HEK293 (cell line): ENCODE measurements around the gene PRPF4.

Source experiments
- BCL11A ChIP-seq: fragments of 450-650 bp; formaldehyde crosslinking; IDR thresholded peaks from 2 replicates; pipeline ENCODE4 v1.5.1; 2016; ENCODE audit warnings: low read depth, missing biosample characterization, missing genetic modification characterization
- ZBTB17 ChIP-seq: fragments of 450-650 bp; formaldehyde crosslinking; IDR thresholded peaks from 2 replicates; pipeline ENCODE4 v1.5.1; 2016; ENCODE audit warnings: missing biosample characterization, missing genetic modification characterization
- ZEB2 ChIP-seq: fragments of 450-650 bp; formaldehyde crosslinking; IDR thresholded peaks from 2 replicates; pipeline ENCODE4 v1.5.1; 2016; ENCODE audit warnings: missing biosample characterization, missing genetic modification characterization
- ZNF404 ChIP-seq: fragments of 450-650 bp; formaldehyde crosslinking; IDR thresholded peaks from 2 replicates; pipeline ENCODE4 v1.5.1; 2017; ENCODE audit warnings: missing biosample characterization, missing genetic modification characterization
- ZNF423 ChIP-seq: fragments of 450-650 bp; formaldehyde crosslinking; IDR thresholded peaks from 2 replicates; pipeline ENCODE4 v1.5.1; 2016; ENCODE audit warnings: missing biosample characterization, missing genetic modification characterization
- ZNF544 ChIP-seq: fragments of 450-650 bp; formaldehyde crosslinking; IDR thresholded peaks from 2 replicates; pipeline ENCODE4 v1.5.0; 2017; ENCODE audit warnings: missing biosample characterization, missing genetic modification characterization
- TF ChIP-seq, protein P1 (sequence below): fragments of 450-650 bp; formaldehyde crosslinking; IDR thresholded peaks from 2 replicates; pipeline ENCODE4 v1.5.1; 2016; ENCODE audit warnings: missing biosample characterization, missing genetic modification characterization
- TF ChIP-seq, protein P2 (sequence below): fragments of 450-650 bp; formaldehyde crosslinking; IDR thresholded peaks from 2 replicates; pipeline ENCODE4 v1.5.1; 2016; ENCODE audit warnings: missing biosample characterization, missing genetic modification characterization, borderline replicate concordance
- TF ChIP-seq, protein P3 (sequence below): fragments of 450-650 bp; formaldehyde crosslinking; IDR thresholded peaks from 2 replicates; pipeline ENCODE4 v1.5.1; 2016; ENCODE audit warnings: missing biosample characterization, missing genetic modification characterization
- TF ChIP-seq, protein P4 (sequence below): fragments of 450-650 bp; formaldehyde crosslinking; IDR thresholded peaks from 2 replicates; pipeline ENCODE4 v1.5.1; 2016; ENCODE audit warnings: missing biosample characterization, missing genetic modification characterization, low read depth

DNA sequence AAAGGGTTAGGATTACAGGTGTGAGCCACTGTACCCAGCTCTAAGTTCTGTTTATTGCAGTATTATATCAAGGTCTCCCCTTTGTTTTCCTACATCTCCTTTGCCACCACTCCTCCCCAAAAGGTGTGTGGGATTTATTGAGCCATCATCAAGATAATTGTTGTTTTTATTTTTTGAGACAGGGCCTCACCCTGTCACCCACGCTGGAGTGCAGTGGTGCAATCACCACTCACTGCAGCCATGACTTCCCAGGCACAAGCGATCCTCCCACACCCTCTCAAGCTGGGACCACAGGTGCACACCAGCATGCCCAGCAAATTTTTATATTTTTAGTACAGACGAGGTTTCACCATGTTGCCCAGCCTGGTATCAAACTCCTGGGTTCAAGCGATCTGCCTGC is 29.6 kb upstream of the PRPF4 start:
- TF ChIP-seq, protein P1, sequence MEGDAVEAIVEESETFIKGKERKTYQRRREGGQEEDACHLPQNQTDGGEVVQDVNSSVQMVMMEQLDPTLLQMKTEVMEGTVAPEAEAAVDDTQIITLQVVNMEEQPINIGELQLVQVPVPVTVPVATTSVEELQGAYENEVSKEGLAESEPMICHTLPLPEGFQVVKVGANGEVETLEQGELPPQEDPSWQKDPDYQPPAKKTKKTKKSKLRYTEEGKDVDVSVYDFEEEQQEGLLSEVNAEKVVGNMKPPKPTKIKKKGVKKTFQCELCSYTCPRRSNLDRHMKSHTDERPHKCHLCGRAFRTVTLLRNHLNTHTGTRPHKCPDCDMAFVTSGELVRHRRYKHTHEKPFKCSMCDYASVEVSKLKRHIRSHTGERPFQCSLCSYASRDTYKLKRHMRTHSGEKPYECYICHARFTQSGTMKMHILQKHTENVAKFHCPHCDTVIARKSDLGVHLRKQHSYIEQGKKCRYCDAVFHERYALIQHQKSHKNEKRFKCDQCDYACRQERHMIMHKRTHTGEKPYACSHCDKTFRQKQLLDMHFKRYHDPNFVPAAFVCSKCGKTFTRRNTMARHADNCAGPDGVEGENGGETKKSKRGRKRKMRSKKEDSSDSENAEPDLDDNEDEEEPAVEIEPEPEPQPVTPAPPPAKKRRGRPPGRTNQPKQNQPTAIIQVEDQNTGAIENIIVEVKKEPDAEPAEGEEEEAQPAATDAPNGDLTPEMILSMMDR (tag by site-specific recombination), result no peak
- TF ChIP-seq ZBTB17 (no peak), BCL11A (tag by site-specific recombination) (no peak), ZEB2 (no peak), ZNF404 (tag by site-specific recombination) (no peak), ZNF544 (no peak), ZNF423 (tag by site-specific recombination) (no peak)
- TF ChIP-seq, protein P2, sequence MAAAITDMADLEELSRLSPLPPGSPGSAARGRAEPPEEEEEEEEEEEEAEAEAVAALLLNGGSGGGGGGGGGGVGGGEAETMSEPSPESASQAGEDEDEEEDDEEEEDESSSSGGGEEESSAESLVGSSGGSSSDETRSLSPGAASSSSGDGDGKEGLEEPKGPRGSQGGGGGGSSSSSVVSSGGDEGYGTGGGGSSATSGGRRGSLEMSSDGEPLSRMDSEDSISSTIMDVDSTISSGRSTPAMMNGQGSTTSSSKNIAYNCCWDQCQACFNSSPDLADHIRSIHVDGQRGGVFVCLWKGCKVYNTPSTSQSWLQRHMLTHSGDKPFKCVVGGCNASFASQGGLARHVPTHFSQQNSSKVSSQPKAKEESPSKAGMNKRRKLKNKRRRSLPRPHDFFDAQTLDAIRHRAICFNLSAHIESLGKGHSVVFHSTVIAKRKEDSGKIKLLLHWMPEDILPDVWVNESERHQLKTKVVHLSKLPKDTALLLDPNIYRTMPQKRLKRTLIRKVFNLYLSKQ (tag by site-specific recombination), result no peak
- TF ChIP-seq, protein P3, sequence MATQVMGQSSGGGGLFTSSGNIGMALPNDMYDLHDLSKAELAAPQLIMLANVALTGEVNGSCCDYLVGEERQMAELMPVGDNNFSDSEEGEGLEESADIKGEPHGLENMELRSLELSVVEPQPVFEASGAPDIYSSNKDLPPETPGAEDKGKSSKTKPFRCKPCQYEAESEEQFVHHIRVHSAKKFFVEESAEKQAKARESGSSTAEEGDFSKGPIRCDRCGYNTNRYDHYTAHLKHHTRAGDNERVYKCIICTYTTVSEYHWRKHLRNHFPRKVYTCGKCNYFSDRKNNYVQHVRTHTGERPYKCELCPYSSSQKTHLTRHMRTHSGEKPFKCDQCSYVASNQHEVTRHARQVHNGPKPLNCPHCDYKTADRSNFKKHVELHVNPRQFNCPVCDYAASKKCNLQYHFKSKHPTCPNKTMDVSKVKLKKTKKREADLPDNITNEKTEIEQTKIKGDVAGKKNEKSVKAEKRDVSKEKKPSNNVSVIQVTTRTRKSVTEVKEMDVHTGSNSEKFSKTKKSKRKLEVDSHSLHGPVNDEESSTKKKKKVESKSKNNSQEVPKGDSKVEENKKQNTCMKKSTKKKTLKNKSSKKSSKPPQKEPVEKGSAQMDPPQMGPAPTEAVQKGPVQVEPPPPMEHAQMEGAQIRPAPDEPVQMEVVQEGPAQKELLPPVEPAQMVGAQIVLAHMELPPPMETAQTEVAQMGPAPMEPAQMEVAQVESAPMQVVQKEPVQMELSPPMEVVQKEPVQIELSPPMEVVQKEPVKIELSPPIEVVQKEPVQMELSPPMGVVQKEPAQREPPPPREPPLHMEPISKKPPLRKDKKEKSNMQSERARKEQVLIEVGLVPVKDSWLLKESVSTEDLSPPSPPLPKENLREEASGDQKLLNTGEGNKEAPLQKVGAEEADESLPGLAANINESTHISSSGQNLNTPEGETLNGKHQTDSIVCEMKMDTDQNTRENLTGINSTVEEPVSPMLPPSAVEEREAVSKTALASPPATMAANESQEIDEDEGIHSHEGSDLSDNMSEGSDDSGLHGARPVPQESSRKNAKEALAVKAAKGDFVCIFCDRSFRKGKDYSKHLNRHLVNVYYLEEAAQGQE (tag by site-specific recombination), result no peak
- TF ChIP-seq, protein P4, sequence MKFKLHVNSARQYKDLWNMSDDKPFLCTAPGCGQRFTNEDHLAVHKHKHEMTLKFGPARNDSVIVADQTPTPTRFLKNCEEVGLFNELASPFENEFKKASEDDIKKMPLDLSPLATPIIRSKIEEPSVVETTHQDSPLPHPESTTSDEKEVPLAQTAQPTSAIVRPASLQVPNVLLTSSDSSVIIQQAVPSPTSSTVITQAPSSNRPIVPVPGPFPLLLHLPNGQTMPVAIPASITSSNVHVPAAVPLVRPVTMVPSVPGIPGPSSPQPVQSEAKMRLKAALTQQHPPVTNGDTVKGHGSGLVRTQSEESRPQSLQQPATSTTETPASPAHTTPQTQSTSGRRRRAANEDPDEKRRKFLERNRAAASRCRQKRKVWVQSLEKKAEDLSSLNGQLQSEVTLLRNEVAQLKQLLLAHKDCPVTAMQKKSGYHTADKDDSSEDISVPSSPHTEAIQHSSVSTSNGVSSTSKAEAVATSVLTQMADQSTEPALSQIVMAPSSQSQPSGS (tag by site-specific recombination), result no peak
